ENCODE data around the gene GDAP1L1.

The GDAP1L1 gene

GRCh38 chr20:44208770-44209169 lies 38.3 kb upstream of the GDAP1L1 start:
- peaks cover 23% of the 10 kb centered on the region for H3K36me3 ChIP-seq
- H3K27me3 ChIP-seq (ENCODE audit: insufficient read depth, low read depth, severe bottlenecking) = no peaks in the 10 kb centered on the region
- H3K27ac ChIP-seq = no peak overlapping the region
- no peak overlapping the region for H3K4me3 ChIP-seq (ENCODE audit: low read depth, low read length)
- no peak for DNase-seq
- H3K9me3 ChIP-seq (ENCODE audit: severe bottlenecking) = no peaks in the 10 kb centered on the region
- no peak for TF ChIP-seq CTCF (IDR thresholded peaks at IDR 0.05; ENCODE audit: low read depth, low read length)

- no peak for TF ChIP-seq CTCF (IDR thresholded peaks at IDR 0.05; ENCODE audit: low read depth, low read length)
- H3K27me3 ChIP-seq (ENCODE audit: insufficient read depth, low read depth, severe bottlenecking) = no peaks in the 10 kb centered on the region
- DNase-seq = no peak
Measured at GRCh38 chr20:44209686-44210405, 37.3 kb upstream of the GDAP1L1 start.

GRCh38 chr20:44210406-44211176 lies 36.5 kb upstream of the GDAP1L1 start, which contains the start of gene OSER1:
OSER1 (minus strand) TSS chr20:44210771; CDS start chr20:44206957, 3,814 bp downstream.
- TF ChIP-seq CTCF (IDR thresholded peaks at IDR 0.05; ENCODE audit: low read depth, low read length) = no peak
- H3K27me3 ChIP-seq (ENCODE audit: insufficient read depth, low read depth, severe bottlenecking) = no peaks in the 10 kb centered on the region
- DNase-seq = peak; percentile 97
- H3K4me3 ChIP-seq (ENCODE audit: low read depth, low read length) = peak within 1 kb of the TSS; percentile 76
- peak within 1 kb of the TSS; percentile 87 for H3K27ac ChIP-seq
- H3K9me3 ChIP-seq (ENCODE audit: severe bottlenecking) = no peaks in the 10 kb centered on the region
- peaks cover 12% of the 10 kb centered on the region for H3K36me3 ChIP-seq

More at GRCh38 chr20:44209686-44210405, 37.3 kb upstream of the GDAP1L1 start:
- peak overlapping the region; percentile 87 for H3K27ac ChIP-seq
- peaks cover 20% of the 10 kb centered on the region for H3K36me3 ChIP-seq
- H3K4me3 ChIP-seq (ENCODE audit: low read depth, low read length) = peak overlapping the region; percentile 75
- no peaks in the 10 kb centered on the region for H3K9me3 ChIP-seq (ENCODE audit: severe bottlenecking)

GRCh38 chr20:44211177-44212039 lies 35.7 kb upstream of the GDAP1L1 start:
- H3K4me3 ChIP-seq (ENCODE audit: low read depth, low read length) = peak overlapping the region; percentile 76
- peak overlapping the region; percentile 62 for H3K27ac ChIP-seq
- no peaks in the 10 kb centered on the region for H3K9me3 ChIP-seq (ENCODE audit: severe bottlenecking)
- no peak for TF ChIP-seq CTCF (IDR thresholded peaks at IDR 0.05; ENCODE audit: low read depth, low read length)
- no peaks in the 10 kb centered on the region for H3K27me3 ChIP-seq (ENCODE audit: insufficient read depth, low read depth, severe bottlenecking)
- DNase-seq = no peak
- peaks cover 7% of the 10 kb centered on the region for H3K36me3 ChIP-seq

- Histone ChIP-seq H3K4me3 (ENCODE audit: low read depth, low read length) (no peak overlapping the region), H3K27ac (no peak overlapping the region), H3K9me3 (ENCODE audit: severe bottlenecking) (no peaks in the 10 kb centered on the region), H3K36me3 (peaks cover 4% of the 10 kb centered on the region), H3K27me3 (ENCODE audit: insufficient read depth, low read depth, severe bottlenecking) (no peaks in the 10 kb centered on the region)
- no peak for DNase-seq
- no peak for TF ChIP-seq CTCF (IDR thresholded peaks at IDR 0.05; ENCODE audit: low read depth, low read length)
Measured at GRCh38 chr20:44212792-44213191, 34.3 kb upstream of the GDAP1L1 start.

Data from WERI-Rb-1 (cell line).